ENCODE data around the gene ZFYVE28.

DNA sequence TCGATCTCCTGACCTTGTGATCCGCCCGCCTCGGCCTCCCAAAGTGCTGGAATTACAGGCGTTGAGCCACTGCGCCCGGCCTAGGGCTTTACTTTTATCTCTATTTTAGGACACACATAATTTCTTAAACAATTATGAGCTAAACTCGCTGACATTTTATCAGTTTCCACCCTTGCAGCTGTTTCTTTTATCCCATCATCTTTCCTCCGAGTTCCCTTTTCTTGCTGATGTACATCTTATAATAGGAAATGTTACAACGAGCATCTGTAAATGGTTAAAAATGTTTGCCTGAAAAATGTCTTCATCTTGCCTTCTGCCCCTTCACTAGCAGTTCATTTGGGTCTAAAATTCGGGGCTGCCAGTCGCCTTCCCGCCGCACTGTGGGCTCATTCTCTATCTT lies 41.2 kb downstream of the ZFYVE28 start:
- TF ChIP-seq CTCF (conservative IDR thresholded peaks at IDR 0.05) (no peak), EZH2 (IDR thresholded peaks at IDR 0.05; ENCODE audit: low read depth) (no peak)
